HG02759 (cell line): ENCODE measurements around the gene RBM33.

ENCODE experiments used
- ATAC-seq: cut with Tn5 transposase; IDR thresholded peaks from one replicate; pipeline ENCODE4 v1.9.1; 2021; ENCODE audit warnings: mild to moderate bottlenecking, moderate library complexity; ENCODE audit not compliant: unreplicated experiment

The RBM33 gene

GRCh38 chr7:155792315-155792960 lies 148.0 kb downstream of the RBM33 start:
- no peak for ATAC-seq

GRCh38 chr7:155792999-155793560 lies 148.6 kb downstream of the RBM33 start:
- ATAC-seq = no peak

GRCh38 chr7:155793720-155794119 lies 149.3 kb downstream of the RBM33 start:
- ATAC-seq = no peak

- no peak for ATAC-seq
Measured at GRCh38 chr7:155794196-155794595, 149.7 kb downstream of the RBM33 start.

- ATAC-seq = no peak
Measured at GRCh38 chr7:155795401-155795800, 150.9 kb downstream of the RBM33 start.

- no peak for ATAC-seq
Measured at GRCh38 chr7:155795951-155796350, 151.5 kb downstream of the RBM33 start.

GRCh38 chr7:155796381-155797261 lies 152.2 kb downstream of the RBM33 start:
- ATAC-seq = peak; percentile 89

GRCh38 chr7:155797262-155798250 lies 153.1 kb downstream of the RBM33 start:
- no peak for ATAC-seq

GRCh38 chr7:155798673-155799439 lies 154.4 kb downstream of the RBM33 start:
- ATAC-seq = no peak

- no peak for ATAC-seq
Measured at GRCh38 chr7:155799514-155799913, 155.1 kb downstream of the RBM33 start.

- ATAC-seq = no peak
Measured at GRCh38 chr7:155800301-155800700, 155.8 kb downstream of the RBM33 start.

GRCh38 chr7:155800741-155801267 lies 156.3 kb downstream of the RBM33 start:
- ATAC-seq = no peak

GRCh38 chr7:155802291-155802690 lies 157.8 kb downstream of the RBM33 start:
- ATAC-seq = no peak

- no peak for ATAC-seq
Measured at GRCh38 chr7:155802906-155803417, 158.5 kb downstream of the RBM33 start.

GRCh38 chr7:155803418-155804376 lies 159.2 kb downstream of the RBM33 start:
- ATAC-seq = no peak

- no peak for ATAC-seq
Measured at GRCh38 chr7:155804431-155804831, 160.0 kb downstream of the RBM33 start.

GRCh38 chr7:155804897-155805825 lies 160.7 kb downstream of the RBM33 start:
- peak; percentile 46 for ATAC-seq

- no peak for ATAC-seq
Measured at GRCh38 chr7:155805826-155806095, 161.3 kb downstream of the RBM33 start.
